Calu3 (cell line): ENCODE results near the gene CTIF. TPM values are rescaled to one million over a fixed set of nuclear protein-coding genes. Genes with fewer than 3 reads are reported as not detected.

Experiments used
- BruUV-seq: library from RNA; stranded (reverse); fragments of 400-500 nt; replicated peaks from 2 replicates; lab custom pipeline; 2021; lab: Mats Ljungman, UMichigan
- CTCF ChIA-PET: fragments of 300-600 bp; sonication (Branson Sonifier 250); formaldehyde crosslinking; loops from one replicate; lab custom pipeline; 2022; ENCODE audit warnings: antibody characterized with exemption; lab: Charles Lee
- DNase-seq: peaks from one replicate; pipeline ENCODE4 v3.0.0; 2022
- H3K27ac Mint-ChIP-seq: one replicate; pipeline ENCODE4 v1.8.0; 2022; ENCODE audit warnings: mixed read lengths; ENCODE audit not compliant: unreplicated experiment
- H3K27me3 Mint-ChIP-seq: one replicate; pipeline ENCODE4 v1.8.0; 2022; ENCODE audit warnings: mixed read lengths; ENCODE audit not compliant: unreplicated experiment
- H3K36me3 Mint-ChIP-seq: one replicate; pipeline ENCODE4 v1.8.0; 2022; ENCODE audit warnings: mild to moderate bottlenecking, moderate library complexity, mixed read lengths; ENCODE audit not compliant: insufficient read depth, unreplicated experiment
- H3K4me1 Mint-ChIP-seq: one replicate; pipeline ENCODE4 v1.8.0; 2022; ENCODE audit warnings: mild to moderate bottlenecking, low read depth, mixed read lengths; ENCODE audit not compliant: unreplicated experiment
- H3K4me3 Mint-ChIP-seq: one replicate; pipeline ENCODE4 v1.8.0; 2022; ENCODE audit warnings: mild to moderate bottlenecking, low read depth, moderate library complexity, mixed read lengths; ENCODE audit not compliant: unreplicated experiment
- H3K9me3 Mint-ChIP-seq: one replicate; pipeline ENCODE4 v1.8.0; 2022; ENCODE audit warnings: low read depth, mixed read lengths; ENCODE audit not compliant: unreplicated experiment
- CTCF ChIP-seq: fragments of 200-600 bp; IDR thresholded peaks from one replicate; pipeline ENCODE4 v1.8.0; 2022; ENCODE audit warnings: antibody characterized with exemption; ENCODE audit not compliant: unreplicated experiment
- intact Hi-C: fragments of 100-400 bp; cut with micrococcal nuclease; formaldehyde crosslinking; loops from one replicate; pipeline ENCODE4 v1.10.0; 2022; ENCODE audit not compliant: unreplicated experiment
- total RNA-seq: library from RNA; stranded (reverse); gene quantifications from 2 replicates; pipeline ENCODE4 v1.2.3, GENCODE V29; 2022

Gene CTIF
- total RNA-seq, 1 experiment from 2014 or later, result 40.8 TPM

GRCh38 chr18:48772457-48772856 is 233.6 kb downstream of the CTIF start:
- Mint-ChIP-seq H3K36me3 (no peaks in the 10 kb centered on the region), H3K9me3 (no peaks in the 10 kb centered on the region), H3K4me3 (no peak overlapping the region), H3K4me1 (no peaks in the 10 kb centered on the region), H3K27me3 (no peaks in the 10 kb centered on the region), H3K27ac (no peak overlapping the region)
- intact Hi-C loops, result no loop called here
- CTCF ChIA-PET, result interaction anchor here (0.5 kb wide), 1 partner anchor 180 kb away, joined by 4 read pairs; no protein-coding TSS in a partner anchor
- no peak for DNase-seq
- BruUV-seq, result no TSS peak
- TF ChIP-seq CTCF, result no peak

GRCh38 chr18:48773821-48774220 is 235.0 kb downstream of the CTIF start:
- Mint-ChIP-seq H3K27me3 (no peaks in the 10 kb centered on the region), H3K9me3 (no peaks in the 10 kb centered on the region), H3K36me3 (no peaks in the 10 kb centered on the region), H3K27ac (no peak overlapping the region), H3K4me1 (no peaks in the 10 kb centered on the region), H3K4me3 (no peak overlapping the region)
- no peak for DNase-seq
- no TSS peak for BruUV-seq
- no peak for TF ChIP-seq CTCF
- CTCF ChIA-PET, result no interaction called here
- intact Hi-C loops, result no loop called here

- Mint-ChIP-seq H3K4me3 (no peak overlapping the region), H3K36me3 (no peaks in the 10 kb centered on the region), H3K4me1 (no peaks in the 10 kb centered on the region), H3K27ac (no peak overlapping the region), H3K9me3 (no peaks in the 10 kb centered on the region), H3K27me3 (no peaks in the 10 kb centered on the region)
- no peak for TF ChIP-seq CTCF
- DNase-seq, result no peak
- no TSS peak for BruUV-seq
- intact Hi-C loops, result loop anchor here (5.0 kb wide), 1 partner anchor 267 kb away; no protein-coding TSS in a partner anchor
- CTCF ChIA-PET, result no interaction called here
Observed at GRCh38 chr18:48774941-48775340, 236.1 kb downstream of the CTIF start.

- BruUV-seq, result no TSS peak
- no peaks in the 10 kb centered on the region for H3K4me1 Mint-ChIP-seq
- DNase-seq, result no peak
- intact Hi-C loops, result loop anchor here (2.0 to 5.0 kb wide), 2 partner anchors 171 to 267 kb away; no protein-coding TSS in a partner anchor
- TF ChIP-seq CTCF, result no peak
- H3K36me3 Mint-ChIP-seq, result peaks cover 4% of the 10 kb centered on the region
- no peaks in the 10 kb centered on the region for H3K9me3 Mint-ChIP-seq
- H3K4me3 Mint-ChIP-seq, result no peak overlapping the region
- H3K27ac Mint-ChIP-seq, result no peak overlapping the region
- H3K27me3 Mint-ChIP-seq, result no peaks in the 10 kb centered on the region
- CTCF ChIA-PET, result interaction anchor here (1.0 kb wide), 1 partner anchor 57 kb away, joined by 3 read pairs; no protein-coding TSS in a partner anchor
Observed at GRCh38 chr18:48775372-48776155, 236.7 kb downstream of the CTIF start.
